ENCODE data around the gene OR6C1. TPM values are rescaled to one million over a fixed set of nuclear protein-coding genes. Genes with fewer than 3 reads are reported as not detected.

The OR6C1 gene
- total and polyA plus RNA-seq, 2 of the 8 experiments (the other 6 are each of a cell fraction or from before 2014, with no cell fraction given), result not detected

GRCh38 chr12:55289999-55290398 lies 24.1 kb upstream of the OR6C1 start:
- H2BK120ac ChIP-seq (replicated peaks; ENCODE audit: low read depth, low read length), result no peak overlapping the region
- no peaks in the 10 kb centered on the region for H3K36me3 ChIP-seq (ENCODE audit: control insufficient read depth in 2 of 4, insufficient read depth in 4 of 4, low read length in 3 of 4)
- POLR2A ChIA-PET (ENCODE audit: partially characterized antibody), result no interaction called here
- H3K27me3 ChIP-seq (replicated peaks in 1 of 4; ENCODE audit: control insufficient read depth in 3 of 4, extremely low read depth in 1 of 4, insufficient read depth in 3 of 4, low read length in 3 of 4), result no peaks in the 10 kb centered on the region
- 76% methylated on average over 2 of the region's 2 CpGs; no CpG with 5 or more reads in 1 of the 2 experiments for WGBS, 2 experiments (ENCODE audit: extremely low coverage in 1 of 2, insufficient coverage in 1 of 2, insufficient read length in 1 of 2, insufficient replicate concordance in 2 of 2, low coverage in 1 of 2, low lambda C conversion rate in 2 of 2, missing lambda C conversion rate in 1 of 2)
- no peaks in the 10 kb centered on the region for H3K4me1 ChIP-seq (replicated peaks in 1 of 4; ENCODE audit: control insufficient read depth in 3 of 4, insufficient read depth in 4 of 4, low read length in 3 of 4)
- DNase-seq (ENCODE audit: low read depth in 1 of 2, low spot score in 2 of 2) (no peak), FAIRE-seq (no peak)
- H2AFZ ChIP-seq (ENCODE audit: low read length), result no peak overlapping the region
- CTCF ChIA-PET (ENCODE audit: partially characterized antibody), result interaction anchor here (0.9 to 1.3 kb wide), 2 partner anchors 11 to 328 kb away, joined by 3 to 5 read pairs; no protein-coding TSS in a partner anchor
- H3K4me3 ChIP-seq (ENCODE audit: extremely low read depth in 1 of 4, insufficient read depth in 2 of 4, low read depth in 3 of 4, low read length in 4 of 4), result no peak overlapping the region
- no peak overlapping the region for H3K23ac ChIP-seq (ENCODE audit: insufficient read length)
- H3K18ac ChIP-seq (ENCODE audit: extremely low read depth, low read length), result no peak overlapping the region
- H2BK20ac ChIP-seq (ENCODE audit: low read length), result no peak overlapping the region
- H4K20me1 ChIP-seq (replicated peaks in 1 of 2; ENCODE audit: control insufficient read depth in 1 of 2, insufficient read depth in 2 of 2, low read length in 2 of 2), result no peaks in the 10 kb centered on the region
- no peak for TF ChIP-seq RNF2 (IDR thresholded peaks at IDR 0.05; ENCODE audit: borderline replicate concordance, low read depth, low read length, missing control alignments, poor library complexity, severe bottlenecking)
- no peak for TF ChIP-seq RAD21 (IDR thresholded peaks at IDR 0.05 in 1 of 2, conservative IDR thresholded peaks at IDR 0.05 in 1 of 2; ENCODE audit: low read depth in 2 of 2, low read length in 2 of 2)
- no peak for TF ChIP-seq ZNF274 (IDR thresholded peaks at IDR 0.05; ENCODE audit: borderline replicate concordance, extremely low read depth, low read length)
- TF ChIP-seq CEBPB (IDR thresholded peaks at IDR 0.05; ENCODE audit: low read depth, low read length), result peak; percentile 54
- no peak overlapping the region for H2AK5ac ChIP-seq (ENCODE audit: low read depth, low read length)
- no peaks in the 10 kb centered on the region for H3K79me2 ChIP-seq (ENCODE audit: control insufficient read depth in 1 of 2, insufficient read depth in 2 of 2, low read length in 2 of 2)
- H3K9me3 ChIP-seq (ENCODE audit: insufficient read depth in 2 of 2, low read depth in 1 of 2, low read length in 1 of 2), result no peaks in the 10 kb centered on the region
- H3K4ac ChIP-seq (replicated peaks; ENCODE audit: insufficient read length, low read depth, low read length), result no peak overlapping the region
- H4K91ac ChIP-seq (replicated peaks; ENCODE audit: insufficient read length, low read length), result no peak overlapping the region
- no peak overlapping the region for H2BK15ac ChIP-seq (ENCODE audit: low read length)
- no peak overlapping the region for H4K8ac ChIP-seq (ENCODE audit: extremely low read depth, insufficient read depth, low read length)
- H3K14ac ChIP-seq (ENCODE audit: insufficient read length), result no peak overlapping the region
- H3K56ac ChIP-seq (replicated peaks; ENCODE audit: insufficient read length, low read depth, low read length), result no peak overlapping the region
- no peaks in the 10 kb centered on the region for H3K79me1 ChIP-seq (ENCODE audit: low read depth, low read length)
- H3K27ac ChIP-seq (ENCODE audit: low read depth, low read length), result no peak overlapping the region
- no peak overlapping the region for H4K5ac ChIP-seq (ENCODE audit: insufficient read length, low read depth, low read length)
- H3K4me2 ChIP-seq (ENCODE audit: insufficient read depth in 1 of 2, low read depth in 2 of 2, low read length in 2 of 2), result no peak overlapping the region
- H2BK5ac ChIP-seq (ENCODE audit: low read depth, low read length), result no peak overlapping the region
- no peak overlapping the region for H3K9ac ChIP-seq (replicated peaks in 1 of 4; ENCODE audit: extremely low read depth in 1 of 4, low read depth in 3 of 4, low read length in 3 of 4)
- no peak overlapping the region for H2BK12ac ChIP-seq (ENCODE audit: low read depth, low read length)
- H3K23me2 ChIP-seq (ENCODE audit: low read depth, low read length), result no peaks in the 10 kb centered on the region
